GM21515 (cell line): ENCODE measurements around the gene CHRM2.

Experiments
- ATAC-seq: cut with Tn5 transposase; IDR thresholded peaks from one replicate; pipeline ENCODE4 v1.9.1; 2021; ENCODE audit not compliant: unreplicated experiment

Gene CHRM2

DNA sequence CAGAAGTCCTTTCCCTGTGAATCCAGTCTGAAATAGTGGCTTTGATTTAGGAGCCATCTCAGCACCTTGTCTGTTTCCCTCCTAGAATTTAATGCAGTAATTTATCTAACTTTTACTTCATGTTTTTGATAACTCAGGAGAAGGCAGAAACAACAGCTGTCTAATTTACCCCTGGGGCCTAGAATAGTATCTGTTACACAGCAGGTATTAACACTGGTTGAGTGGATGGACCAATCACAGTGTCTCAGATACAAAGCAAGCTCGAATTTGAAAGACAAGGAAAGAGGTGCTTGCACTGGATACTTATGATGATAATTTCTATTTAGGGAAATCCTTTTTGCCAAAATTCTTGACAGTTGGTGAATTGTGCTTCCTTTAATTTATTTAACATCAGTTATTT, 23.4 kb downstream of the CHRM2 start:
- ATAC-seq = no peak

DNA sequence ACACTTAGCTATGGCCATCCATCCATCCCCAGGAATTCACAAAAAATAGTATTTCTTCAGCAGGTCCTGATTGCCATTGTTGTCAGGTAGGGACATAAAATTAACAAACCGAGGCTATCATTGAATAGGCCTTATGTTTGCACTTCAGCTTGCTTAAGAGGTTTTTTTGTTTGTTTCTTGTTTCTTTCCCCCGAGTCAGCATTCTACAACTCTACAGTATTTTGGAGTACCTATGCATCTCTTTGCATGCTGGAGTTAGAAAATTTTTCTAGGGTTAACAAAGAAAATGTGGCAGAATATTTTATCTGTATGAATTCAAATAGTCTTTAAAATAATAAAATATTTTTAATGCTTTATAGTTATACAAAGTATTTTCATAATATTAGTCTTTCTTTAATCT, 26.3 kb downstream of the CHRM2 start:
- no peak for ATAC-seq

DNA sequence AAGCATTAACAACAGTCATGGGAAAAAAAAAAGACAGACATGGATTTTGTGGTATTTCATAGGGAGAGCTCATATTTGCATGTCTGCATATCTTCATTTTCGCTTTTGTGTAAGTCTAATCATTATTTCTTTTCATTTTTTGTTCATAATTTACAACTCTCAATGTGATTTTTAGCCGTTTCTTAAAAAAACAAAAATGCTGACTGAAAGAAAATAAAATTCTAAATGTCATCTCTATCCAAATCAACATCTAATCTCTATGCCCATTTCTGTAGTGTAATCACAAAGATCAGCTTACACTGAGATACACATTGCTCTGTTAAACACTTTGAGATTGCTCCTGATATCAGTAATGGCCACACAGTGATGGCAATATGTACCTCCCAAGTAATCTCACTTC, 29.2 kb downstream of the CHRM2 start:
- no peak for ATAC-seq

DNA sequence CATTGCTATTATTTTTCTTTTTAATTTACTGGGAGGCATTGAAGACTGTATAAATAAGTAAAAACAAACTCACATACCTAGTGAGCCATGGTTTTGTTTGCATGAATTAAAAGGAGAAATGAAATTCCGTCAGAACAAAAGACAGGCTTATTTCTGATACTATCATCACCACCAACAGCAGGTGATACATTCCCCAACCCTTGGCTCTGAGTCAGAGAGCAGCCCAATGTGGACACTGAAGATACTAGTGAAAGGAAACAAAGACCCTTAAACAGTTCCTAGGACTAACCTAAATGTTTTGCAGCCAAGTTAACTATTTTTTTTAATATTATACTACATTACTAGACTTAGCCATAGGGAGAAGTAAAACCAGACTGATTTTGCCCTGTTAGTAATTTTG, 31.6 kb downstream of the CHRM2 start:
- ATAC-seq = no peak

DNA sequence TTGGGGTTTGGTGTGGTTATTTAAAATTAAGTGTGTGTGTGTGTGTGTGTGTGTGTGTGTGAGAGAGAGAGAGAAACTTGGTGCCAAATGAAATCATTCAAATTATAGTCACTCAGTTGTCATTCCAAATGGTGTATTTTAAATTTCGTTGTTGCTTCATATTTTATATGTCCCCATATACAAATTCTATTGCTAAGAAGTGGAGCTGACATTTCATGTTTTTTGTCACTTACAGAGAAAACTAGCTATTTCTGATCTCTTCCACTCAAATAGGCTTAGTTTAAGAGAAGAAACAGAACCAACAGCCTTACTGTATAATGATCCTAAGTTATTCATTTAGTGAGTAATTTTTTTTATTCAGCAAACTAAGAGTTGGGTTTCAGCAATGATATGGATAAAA, 42.3 kb downstream of the CHRM2 start:
- ATAC-seq = no peak

DNA sequence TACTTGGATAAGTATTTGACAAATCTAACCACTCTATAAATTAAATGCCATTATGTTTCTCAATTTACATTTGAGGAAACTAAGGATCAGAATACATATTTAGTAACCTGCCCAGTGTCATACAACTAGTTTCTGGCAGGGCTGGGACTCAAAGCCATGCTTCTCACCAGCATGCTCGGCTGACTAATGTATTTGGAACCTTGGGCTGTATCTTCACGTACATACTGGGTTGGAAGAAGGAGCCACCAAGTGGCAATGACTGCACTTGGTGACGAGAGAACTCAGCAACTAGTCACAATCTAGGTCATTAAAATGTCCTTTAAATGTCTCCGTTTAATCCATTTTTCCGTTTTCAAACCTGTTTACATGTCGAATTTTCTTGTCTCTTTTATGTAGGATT, 42.9 kb downstream of the CHRM2 start:
- no peak for ATAC-seq

DNA sequence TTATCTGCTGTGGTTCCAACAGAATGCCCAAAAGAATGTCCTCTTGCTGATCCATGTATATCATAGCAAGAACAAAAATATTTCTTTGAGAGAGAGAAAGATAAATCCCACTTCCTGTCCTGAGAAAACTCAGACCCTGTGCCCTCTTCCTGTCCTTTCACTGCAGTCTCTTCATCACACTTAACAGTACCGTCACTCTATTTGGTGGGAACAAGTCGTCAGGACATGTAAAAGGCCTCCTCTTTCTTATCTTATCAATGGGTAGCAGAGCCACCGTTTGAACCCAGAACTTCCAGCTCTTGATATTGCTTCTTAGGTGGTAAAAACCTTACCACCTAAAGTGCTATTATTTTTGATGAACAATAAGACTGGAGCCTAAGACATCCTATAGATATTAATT, 43.9 kb downstream of the CHRM2 start:
- no peak for ATAC-seq

DNA sequence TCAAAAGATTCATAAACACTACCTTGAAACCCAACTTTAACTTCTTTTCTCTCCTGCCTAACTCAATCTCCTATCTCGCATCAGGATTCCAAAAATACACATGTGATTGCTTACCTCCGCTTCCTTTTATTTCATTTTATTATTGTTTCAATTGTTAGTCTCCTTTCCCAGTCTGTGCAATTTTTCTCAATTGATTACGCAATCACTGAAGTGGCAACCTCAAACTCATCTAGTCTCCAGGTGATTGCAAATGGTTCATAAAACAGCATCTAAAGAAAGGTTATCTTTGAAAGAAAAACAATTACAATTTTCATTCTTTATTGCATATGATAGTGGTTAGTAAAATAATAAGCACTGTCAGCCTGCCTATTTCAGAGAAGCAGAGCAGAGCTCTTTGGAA, 45.6 kb downstream of the CHRM2 start:
- no peak for ATAC-seq

DNA sequence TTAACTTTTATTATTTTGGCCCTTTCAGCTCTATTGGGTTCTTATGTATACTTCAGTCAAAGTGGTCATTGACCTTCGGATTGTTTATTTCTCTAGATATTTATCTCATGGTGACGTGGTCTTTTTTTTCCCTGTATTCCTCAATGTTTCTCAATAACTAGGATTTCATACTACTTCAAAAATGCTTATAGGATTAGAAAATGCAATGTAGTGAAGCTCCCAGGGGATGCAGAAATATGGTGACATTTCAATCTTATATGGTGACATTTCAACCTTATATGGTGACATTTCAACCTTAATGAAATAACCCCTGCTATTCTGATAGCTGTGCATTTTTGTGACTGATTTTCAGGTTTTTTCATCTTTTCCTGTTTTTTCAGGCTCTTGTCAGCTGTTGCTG, 51.4 kb downstream of the CHRM2 start:
- no peak for ATAC-seq

DNA sequence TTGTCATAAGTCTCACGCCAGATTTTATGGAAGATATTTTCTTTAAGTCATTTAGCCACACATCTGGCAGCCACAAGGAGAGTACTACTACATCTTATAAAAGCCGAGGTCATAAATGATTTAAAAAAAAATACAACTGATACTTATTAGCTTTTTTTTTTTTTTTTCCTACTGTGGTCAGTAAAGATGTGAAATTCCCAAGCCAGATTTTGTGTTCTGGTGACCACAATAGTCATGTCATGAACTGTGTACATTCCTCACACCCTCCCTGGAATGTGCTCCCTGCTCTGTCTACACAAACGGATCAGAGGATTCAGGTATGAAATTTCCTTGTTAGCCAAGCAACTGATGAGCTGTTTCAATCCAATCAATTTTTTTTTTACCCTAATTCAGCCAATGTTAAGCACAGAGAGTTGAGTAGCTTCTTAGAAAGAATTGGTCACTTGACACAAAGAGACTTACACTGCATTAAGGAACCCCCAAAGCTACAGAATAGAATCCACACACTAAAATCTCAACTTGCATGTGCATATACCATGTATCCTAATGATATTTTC, 54.7 kb downstream of the CHRM2 start:
- no peak for ATAC-seq

DNA sequence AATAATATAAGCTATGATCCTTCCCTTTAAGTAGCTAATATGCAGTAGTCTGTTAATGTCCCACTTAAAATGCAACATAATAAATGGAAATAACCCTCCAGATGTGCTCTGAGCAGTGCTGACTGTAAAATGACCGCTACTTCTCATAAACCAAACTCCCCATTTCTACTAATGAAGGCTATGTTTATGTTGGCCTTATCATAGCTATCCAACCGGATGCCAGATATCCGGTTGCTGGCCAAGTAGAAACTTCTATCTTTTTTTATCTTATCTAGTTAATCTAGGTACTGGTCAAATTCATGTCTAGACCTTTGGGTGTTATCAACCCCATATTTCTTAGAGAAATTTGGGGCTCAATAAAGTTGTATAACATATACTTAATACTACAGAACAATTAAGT, 56.6 kb downstream of the CHRM2 start:
- ATAC-seq = no peak

DNA sequence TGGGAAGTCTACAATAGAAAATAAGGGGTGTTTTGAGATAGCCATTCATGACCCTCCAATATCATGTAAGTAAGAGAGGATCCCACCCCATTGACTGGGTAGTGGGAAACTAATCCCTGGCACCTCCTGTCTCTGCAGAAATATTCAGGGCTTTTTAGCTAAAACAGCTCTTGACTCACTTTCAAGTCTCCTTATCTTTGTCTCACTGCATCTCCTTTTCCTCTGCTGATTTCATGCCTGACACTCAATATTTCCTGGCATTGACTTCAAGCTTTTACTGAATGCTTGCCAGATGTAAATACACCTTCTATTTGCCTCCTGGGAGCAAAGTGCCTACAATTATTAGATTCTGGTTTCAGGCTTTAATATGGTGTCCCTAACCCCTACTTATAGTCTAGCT, 57.1 kb downstream of the CHRM2 start:
- no peak for ATAC-seq

DNA sequence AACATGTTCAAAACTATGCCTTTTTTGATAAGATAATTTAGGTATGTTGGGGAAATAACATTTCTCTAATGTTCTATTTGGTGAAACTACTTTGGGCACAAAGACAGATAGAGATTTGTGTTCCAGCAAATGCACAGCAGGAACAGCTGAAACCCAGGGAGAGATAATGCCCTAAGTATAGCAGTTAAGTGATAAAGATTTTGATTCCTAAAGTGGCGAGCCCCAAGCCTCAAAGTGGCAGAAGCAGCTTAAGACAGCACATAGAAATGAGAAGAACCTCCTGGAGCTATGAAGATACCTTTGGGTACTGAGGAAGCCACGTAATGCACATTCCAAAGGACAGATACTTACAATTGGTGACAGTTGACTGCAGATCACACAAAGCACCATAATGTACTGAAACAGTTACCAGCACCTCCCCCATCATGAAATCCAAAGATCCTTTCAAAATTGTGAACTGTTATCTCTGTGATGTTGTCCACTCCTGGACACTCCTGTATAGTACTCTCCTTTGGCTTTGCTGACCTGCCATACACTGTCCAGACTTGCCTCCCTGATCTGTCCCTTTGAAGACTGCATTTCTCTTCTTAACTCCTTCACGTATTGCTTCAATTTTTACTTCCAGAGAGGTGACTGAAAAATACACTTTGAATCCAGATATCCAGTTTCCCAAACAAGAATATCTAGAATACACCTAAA, 62.9 kb downstream of the CHRM2 start:
- ATAC-seq = no peak

DNA sequence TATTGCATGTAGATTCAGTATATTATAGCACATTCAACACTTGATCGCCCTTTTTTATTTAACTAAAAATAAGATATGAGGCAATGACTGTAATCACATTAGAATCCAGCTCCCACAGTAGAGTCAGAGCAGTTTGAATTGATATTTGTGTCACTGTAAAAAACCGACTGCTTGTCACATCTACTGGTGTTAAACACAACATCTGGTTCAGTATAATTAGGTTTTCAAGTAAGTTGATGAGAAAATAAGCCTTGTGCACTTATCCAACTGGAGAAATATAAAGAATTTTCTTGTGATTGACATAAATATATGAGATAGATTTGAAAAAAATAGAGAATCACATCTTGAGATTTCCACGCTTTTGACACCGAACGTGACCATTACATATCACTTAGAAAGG, 69.0 kb downstream of the CHRM2 start:
- no peak for ATAC-seq

DNA sequence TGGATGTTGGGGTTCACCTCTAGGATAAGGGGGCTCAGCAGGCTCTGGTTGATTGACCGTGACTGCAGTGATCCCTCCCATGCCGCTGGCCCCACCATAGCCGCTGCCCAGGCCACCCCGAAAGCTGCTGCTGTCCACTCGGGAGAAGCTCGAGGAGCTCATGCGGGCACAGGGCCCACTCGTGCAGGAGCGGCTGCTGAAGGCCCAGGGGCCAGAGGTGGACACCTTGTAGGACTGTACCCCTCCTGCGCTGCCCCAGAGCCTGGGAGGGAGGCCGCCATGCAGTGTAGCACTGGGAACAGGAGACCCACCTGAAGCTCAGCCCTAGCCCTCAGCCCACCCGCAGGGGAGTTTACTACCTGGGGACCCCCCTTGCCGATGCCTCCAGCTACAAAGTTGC, 70.0 kb downstream of the CHRM2 start:
- ATAC-seq = no peak

DNA sequence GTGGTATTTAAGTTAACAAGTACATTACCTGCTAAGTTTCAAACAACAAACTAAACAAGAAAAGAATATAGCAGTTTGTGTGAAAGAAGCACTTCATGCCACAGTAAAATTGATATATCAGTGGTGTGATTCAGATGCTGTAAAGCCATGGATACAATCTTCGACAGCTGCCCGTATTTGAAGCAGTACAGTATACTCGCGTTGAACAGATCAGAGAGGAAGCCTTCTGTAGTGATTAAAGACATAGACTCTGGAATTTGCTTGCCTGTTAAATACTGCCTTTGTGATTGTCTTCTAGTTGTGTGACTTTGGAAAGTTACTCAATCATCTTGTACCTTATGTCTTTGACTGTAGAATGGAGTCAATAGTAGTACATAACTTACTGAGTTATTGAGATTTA, 71.7 kb downstream of the CHRM2 start:
- ATAC-seq = no peak

DNA sequence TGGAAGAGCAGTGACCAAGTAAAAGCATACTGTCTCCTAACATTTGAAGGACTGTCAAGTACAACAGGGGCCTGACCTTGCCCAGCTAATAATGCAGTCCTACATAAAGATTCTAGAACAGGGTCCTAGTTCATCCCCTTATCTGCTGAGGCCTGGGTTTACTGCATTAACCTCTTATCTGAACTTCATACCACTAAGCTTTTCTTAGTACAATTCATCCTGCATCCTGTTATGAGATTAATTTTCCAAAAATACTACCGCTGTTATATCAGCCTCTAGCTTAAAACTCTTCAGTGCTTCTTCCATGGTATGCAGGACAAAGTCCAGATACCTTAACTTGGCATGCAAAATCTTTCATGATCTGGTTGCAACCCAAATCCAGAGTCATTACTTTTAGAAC, 72.5 kb downstream of the CHRM2 start:
- no peak for ATAC-seq

DNA sequence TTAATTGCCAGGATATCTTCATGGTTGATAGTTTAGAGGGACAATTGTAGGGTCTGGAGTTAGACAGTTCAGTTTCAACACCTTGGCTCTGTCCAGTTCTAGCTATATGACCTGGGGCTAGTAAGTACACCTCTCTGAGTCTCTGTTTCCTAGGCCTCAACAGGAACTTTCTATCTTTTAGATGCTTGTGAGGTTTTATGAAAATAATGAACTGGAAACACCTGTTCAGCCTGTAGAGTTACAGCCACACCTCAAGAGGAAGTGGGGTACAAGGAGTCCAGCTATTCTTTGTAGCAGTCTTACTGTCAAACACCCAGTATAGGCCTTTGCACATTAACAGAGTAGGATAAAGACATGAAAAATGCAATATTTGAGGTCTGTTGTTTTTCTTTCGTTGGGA, 73.4 kb downstream of the CHRM2 start:
- ATAC-seq = no peak

DNA sequence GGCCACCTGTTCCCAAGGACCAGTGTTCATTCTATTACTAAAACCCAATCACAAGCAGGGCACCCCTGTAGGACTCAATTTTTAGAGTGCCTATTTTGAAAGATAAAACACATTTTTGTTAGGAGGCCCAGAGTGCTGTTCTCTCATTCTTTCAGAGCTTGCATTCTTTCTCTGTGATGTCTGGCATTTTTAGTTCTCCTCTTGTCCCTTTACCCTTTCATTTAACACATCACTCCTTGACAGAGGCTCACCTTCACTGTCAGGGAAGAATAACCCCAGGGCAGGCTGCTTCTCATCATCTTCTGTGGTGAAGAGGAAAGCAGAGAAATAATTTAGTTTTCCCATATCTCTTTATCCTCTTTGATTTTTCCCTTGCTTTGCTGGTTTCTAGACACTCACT, 73.9 kb downstream of the CHRM2 start:
- ATAC-seq = no peak

DNA sequence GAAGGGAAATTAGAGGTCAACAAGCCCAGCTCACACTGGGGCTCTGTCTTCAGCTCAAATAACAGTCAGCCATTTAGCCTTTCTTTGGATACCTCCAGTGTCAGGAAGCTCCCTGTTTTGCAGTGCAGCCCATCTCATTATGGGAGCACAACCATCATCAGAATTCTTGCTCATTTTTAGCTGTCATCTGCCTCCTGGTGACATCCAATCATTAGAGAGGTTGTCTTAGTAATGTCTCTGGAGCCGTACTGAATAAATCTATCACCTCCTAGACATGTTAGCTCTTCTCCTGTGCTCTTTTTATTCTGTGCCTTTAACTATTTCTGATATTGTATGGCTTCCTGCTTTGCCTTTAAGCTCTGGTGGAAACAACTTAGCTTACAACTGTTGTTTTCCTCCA, 74.5 kb downstream of the CHRM2 start:
- no peak for ATAC-seq

DNA sequence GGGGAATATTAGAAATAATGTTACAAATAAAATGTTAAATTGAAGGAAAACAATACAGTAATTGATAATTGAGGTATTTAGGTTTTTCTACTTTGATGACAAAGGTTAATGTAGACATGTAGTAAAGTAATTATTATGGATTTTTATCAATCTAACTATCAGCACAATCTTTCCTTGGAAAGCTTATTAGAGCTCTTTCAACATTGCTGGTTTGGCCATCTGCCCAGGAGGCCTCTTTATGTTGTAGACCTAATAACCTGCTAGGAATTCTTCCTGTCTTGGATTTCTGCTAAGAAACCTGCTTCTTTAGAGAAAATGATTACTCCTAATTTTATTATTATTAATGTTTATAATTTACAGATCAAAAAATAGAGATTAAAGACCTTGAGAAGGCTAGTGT, 78.9 kb downstream of the CHRM2 start:
- ATAC-seq = no peak

DNA sequence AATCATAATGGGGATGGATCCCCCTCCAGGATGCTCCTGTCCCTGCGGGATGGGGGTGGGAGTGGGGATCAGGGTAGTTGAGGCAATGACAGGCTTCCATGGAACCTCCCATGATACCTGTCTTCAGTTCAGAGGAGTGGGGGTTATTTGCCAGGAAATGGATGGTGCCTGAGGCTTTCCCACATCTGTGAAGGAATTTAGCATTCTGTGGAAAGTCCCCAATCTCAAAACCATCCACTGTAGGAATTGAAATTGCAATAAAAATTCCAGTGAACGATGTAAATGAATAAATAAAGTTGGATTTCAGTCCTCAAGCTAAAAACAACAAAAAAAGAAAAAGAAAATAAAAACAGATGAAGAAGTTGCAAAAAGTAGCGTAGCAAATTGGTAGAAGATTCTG, 81.9 kb downstream of the CHRM2 start:
- no peak for ATAC-seq

DNA sequence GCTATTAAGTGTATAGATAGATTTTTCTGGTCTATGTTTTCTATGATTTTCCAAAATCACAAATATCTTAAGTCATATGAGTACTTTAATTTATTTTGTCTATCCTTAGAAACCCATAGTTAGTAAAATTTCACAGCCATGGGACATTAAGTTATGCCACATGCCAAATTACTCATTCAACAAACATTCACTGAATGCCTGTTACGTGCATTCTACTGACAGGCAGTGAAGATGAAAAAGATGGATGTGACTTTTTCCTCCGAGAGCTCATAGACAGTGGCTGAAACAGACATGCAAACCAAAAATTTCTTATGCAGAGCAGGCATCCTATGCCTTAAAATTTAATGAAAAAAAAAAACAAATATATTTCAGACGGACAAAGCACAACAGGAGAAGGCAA, 84.9 kb downstream of the CHRM2 start:
- no peak for ATAC-seq
